H1 (cell line): Measurements from ENCODE around the gene CAMK2G. TPM values are rescaled to one million over a fixed set of nuclear protein-coding genes. Genes with fewer than 3 reads are reported as not detected.

Experiments used
- CTCF ChIA-PET: fragments of 300-600 bp; sonication (Branson Sonifier 250); formaldehyde crosslinking; loops from one replicate; lab custom pipeline; 2021; ENCODE audit not compliant: partially characterized antibody; lab: Charles Lee
- POLR2A ChIA-PET: fragments of 300-600 bp; sonication (Branson Sonifier 250); formaldehyde crosslinking; loops from one replicate; lab custom pipeline; 2021; ENCODE audit warnings: inconsistent platforms; ENCODE audit not compliant: partially characterized antibody; lab: Charles Lee
- DNase-seq, 2 experiments: peaks; one replicate each; pipeline versions ENCODE4 v3.0.0 to v3.0.0-alpha.2; 2010 to 2022; ENCODE audit warnings: low spot score in 2 of 2, low read depth in 1 of 2, mixed read lengths in 1 of 2
- FAIRE-seq: peaks from 2 replicates; lab custom pipeline; 2011; peaks lifted over from hg19 to GRCh38; lab: Jason Lieb, UNC
- H2AFZ ChIP-seq: 2 replicates; pipeline ENCODE4 v1.8.1; 2012; ENCODE audit warnings: low read length, inconsistent platforms
- H2AK5ac ChIP-seq: 2 replicates; pipeline ENCODE4 v1.6.1; 2013; ENCODE audit warnings: low read depth, low read length
- H2BK120ac ChIP-seq: replicated peaks from 2 replicates; pipeline ENCODE3; 2013; ENCODE audit warnings: low read depth, low read length, inconsistent platforms
- H2BK12ac ChIP-seq: 2 replicates; pipeline ENCODE4 v1.6.1; 2013; ENCODE audit warnings: low read depth, low read length
- H2BK15ac ChIP-seq: 2 replicates; pipeline ENCODE4 v1.6.1; 2013; ENCODE audit warnings: low read length
- H2BK20ac ChIP-seq: 2 replicates; pipeline ENCODE4 v1.6.1; 2013; ENCODE audit warnings: low read length
- H2BK5ac ChIP-seq: 2 replicates; pipeline ENCODE4 v1.6.1; 2013; ENCODE audit warnings: low read depth, low read length
- H3K14ac ChIP-seq: 2 replicates; pipeline ENCODE4 v1.6.1; 2013; ENCODE audit warnings: inconsistent platforms; ENCODE audit not compliant: insufficient read length
- H3K18ac ChIP-seq: 2 replicates; pipeline ENCODE4 v1.6.1; 2013; ENCODE audit warnings: low read length; ENCODE audit errors: extremely low read depth
- H3K23ac ChIP-seq: 2 replicates; pipeline ENCODE4 v1.6.1; 2013; ENCODE audit warnings: inconsistent platforms; ENCODE audit not compliant: insufficient read length
- H3K23me2 ChIP-seq: 2 replicates; pipeline ENCODE4 v1.6.1; 2013; ENCODE audit warnings: low read depth, low read length
- H3K27ac ChIP-seq: 2 replicates; pipeline ENCODE4 v1.6.1; 2011; ENCODE audit warnings: low read depth, low read length, inconsistent platforms
- H3K27me3 ChIP-seq, 4 experiments: replicated peaks in 1 of 4; 1 replicate in 1 of 4; 2 replicates in 3 of 4; pipeline versions ENCODE4 v1.6.1 to v1.8.1; 2011 to 2013; ENCODE audit warnings: low read length in 3 of 4, mild to moderate bottlenecking in 3 of 4, inconsistent platforms in 2 of 4, mixed read lengths in 2 of 4, moderate library complexity in 1 of 4; ENCODE audit not compliant: control insufficient read depth in 3 of 4, insufficient read depth in 3 of 4; ENCODE audit errors: extremely low read depth in 1 of 4
- H3K36me3 ChIP-seq, 4 experiments: 2 replicates each; pipeline versions ENCODE4 v1.6.1 to v1.8.1; 2011 to 2013; ENCODE audit warnings: mild to moderate bottlenecking in 4 of 4, low read length in 3 of 4, moderate library complexity in 2 of 4, control low read depth in 1 of 4, inconsistent platforms in 1 of 4; ENCODE audit not compliant: insufficient read depth in 4 of 4, control insufficient read depth in 2 of 4
- H3K4ac ChIP-seq: replicated peaks from 2 replicates; pipeline ENCODE3; 2013; ENCODE audit warnings: low read length, low read depth, mixed read lengths, inconsistent platforms; ENCODE audit not compliant: insufficient read length
- H3K4me1 ChIP-seq, 4 experiments: replicated peaks in 1 of 4; 1 replicate in 1 of 4; 2 replicates in 3 of 4; pipeline versions ENCODE4 v1.6.1 to v1.8.1; 2011 to 2013; ENCODE audit warnings: low read length in 3 of 4, inconsistent platforms in 2 of 4, mixed read lengths in 1 of 4; ENCODE audit not compliant: insufficient read depth in 4 of 4, control insufficient read depth in 3 of 4
- H3K4me2 ChIP-seq, 2 experiments: 2 replicates each; pipeline versions ENCODE4 v1.6.1 to v1.8.1; 2011 to 2013; ENCODE audit warnings: low read depth in 2 of 2, low read length in 2 of 2, control low read depth in 1 of 2, inconsistent platforms in 1 of 2, mild to moderate bottlenecking in 1 of 2; ENCODE audit not compliant: insufficient read depth in 1 of 2
- H3K4me3 ChIP-seq, 4 experiments: fragments of 200-600, 300-600 bp in 1 of 4; sonication (generic), shearing (Covaris generic), sonication (Bioruptor Twin) in 1 of 4; 2 replicates each; pipeline versions ENCODE4 v1.5.1 to v1.8.1; 2011 to 2016; ENCODE audit warnings: low read length in 4 of 4, low read depth in 3 of 4, control low read depth in 2 of 4, inconsistent platforms in 2 of 4, mild to moderate bottlenecking in 2 of 4, mixed read lengths in 1 of 4, moderate library complexity in 1 of 4; ENCODE audit not compliant: insufficient read depth in 2 of 4; ENCODE audit errors: extremely low read depth in 1 of 4
- H3K56ac ChIP-seq: replicated peaks from 2 replicates; pipeline ENCODE3; 2013; ENCODE audit warnings: low read depth, mild to moderate bottlenecking, mixed read lengths, low read length, inconsistent platforms; ENCODE audit not compliant: insufficient read length
- H3K79me1 ChIP-seq: 2 replicates; pipeline ENCODE4 v1.6.1; 2013; ENCODE audit warnings: low read depth, low read length, control low read depth
- H3K79me2 ChIP-seq, 2 experiments: 2 replicates each; pipeline versions ENCODE4 v1.6.1 to v1.8.1; 2012 to 2013; ENCODE audit warnings: low read length in 2 of 2, mild to moderate bottlenecking in 2 of 2, inconsistent platforms in 1 of 2; ENCODE audit not compliant: insufficient read depth in 2 of 2, control insufficient read depth in 1 of 2
- H3K9ac ChIP-seq, 4 experiments: replicated peaks in 1 of 4; 1 replicate in 1 of 4; 2 replicates in 3 of 4; pipeline versions ENCODE4 v1.6.1 to v1.8.1; 2011 to 2013; ENCODE audit warnings: low read depth in 3 of 4, low read length in 3 of 4, control low read depth in 2 of 4, mild to moderate bottlenecking in 2 of 4, moderate library complexity in 2 of 4, inconsistent platforms in 1 of 4; ENCODE audit errors: extremely low read depth in 1 of 4
- H3K9me3 ChIP-seq, 2 experiments: 2 replicates each; pipeline versions ENCODE4 v1.6.1 to v1.8.1; 2012 to 2013; ENCODE audit warnings: mild to moderate bottlenecking in 2 of 2, moderate library complexity in 2 of 2, control low read depth in 1 of 2, inconsistent platforms in 1 of 2, low read depth in 1 of 2, low read length in 1 of 2, mixed read lengths in 1 of 2; ENCODE audit not compliant: insufficient read depth in 2 of 2
- H4K20me1 ChIP-seq, 2 experiments: replicated peaks in 1 of 2; 2 replicates each; pipeline versions ENCODE3 to v1.8.1; 2011 to 2013; ENCODE audit warnings: inconsistent platforms in 2 of 2, low read length in 2 of 2, mild to moderate bottlenecking in 1 of 2; ENCODE audit not compliant: insufficient read depth in 2 of 2, control insufficient read depth in 1 of 2
- H4K5ac ChIP-seq: 2 replicates; pipeline ENCODE4 v1.6.1; 2013; ENCODE audit warnings: low read length, low read depth, mixed read lengths, inconsistent platforms; ENCODE audit not compliant: insufficient read length
- H4K8ac ChIP-seq: 2 replicates; pipeline ENCODE4 v1.8.0; 2013; ENCODE audit warnings: mild to moderate bottlenecking, moderate library complexity, low read length, inconsistent platforms; ENCODE audit not compliant: insufficient read depth; ENCODE audit errors: extremely low read depth
- H4K91ac ChIP-seq: replicated peaks from 2 replicates; pipeline ENCODE3; 2013; ENCODE audit warnings: low read length, mixed read lengths, inconsistent platforms; ENCODE audit not compliant: insufficient read length
- BACH1 ChIP-seq: IDR thresholded peaks from 2 replicates; pipeline ENCODE4 v1.6.1; 2012; ENCODE audit warnings: low read length, improper control_type of control experiment
- BCL11A ChIP-seq, 2 experiments: IDR thresholded peaks; one replicate each; pipeline ENCODE4 v1.6.1; 2011; ENCODE audit warnings: low read depth in 2 of 2, low read length in 2 of 2, mild to moderate bottlenecking in 2 of 2
- CBX5 ChIP-seq: fragments of 300-800, 300-1000 bp; sonication (generic); IDR thresholded peaks from 2 replicates; pipeline ENCODE4 v1.7.1; 2016; ENCODE audit warnings: antibody characterized with exemption, low read length, low read depth
- CBX8 ChIP-seq: fragments of 300-800, 300-1000 bp; sonication (generic); IDR thresholded peaks from 2 replicates; pipeline ENCODE4 v1.7.1; 2016; ENCODE audit warnings: low read depth, low read length, borderline replicate concordance
- CHD2 ChIP-seq: IDR thresholded peaks from 2 replicates; pipeline ENCODE4 v1.6.1; 2012; ENCODE audit warnings: low read length, improper control_type of control experiment
- EGR1 ChIP-seq: IDR thresholded peaks from 2 replicates; pipeline ENCODE4 v1.6.1; 2011; ENCODE audit warnings: low read depth, low read length, borderline replicate concordance
- KDM5A ChIP-seq: fragments of 200-600 bp; IDR thresholded peaks from 2 replicates; pipeline ENCODE4 v1.7.1; 2012; ENCODE audit warnings: mild to moderate bottlenecking, low read length, inconsistent platforms, mixed read lengths
- POLR2AphosphoS5 ChIP-seq: IDR thresholded peaks from 2 replicates; pipeline ENCODE4 v1.6.1; 2011; ENCODE audit warnings: low read depth, low read length
- SAP30 ChIP-seq: fragments of 300-600 bp; sonication (generic); IDR thresholded peaks from 2 replicates; pipeline ENCODE4 v1.7.1; 2012; ENCODE audit warnings: low read length, moderate library complexity, mild to moderate bottlenecking, inconsistent platforms; ENCODE audit not compliant: insufficient read depth, insufficient replicate concordance
- SIN3A ChIP-seq, 2 experiments: IDR thresholded peaks in 1 of 2; conservative IDR thresholded peaks in 1 of 2; 2 replicates each; pipeline ENCODE4 v1.6.1; 2011 to 2012; ENCODE audit warnings: low read length in 2 of 2, improper control_type of control experiment in 1 of 2, low read depth in 1 of 2, mild to moderate bottlenecking in 1 of 2
- TBP ChIP-seq: IDR thresholded peaks from 2 replicates; pipeline ENCODE4 v1.6.1; 2011; ENCODE audit warnings: low read depth, low read length, improper control_type of control experiment
- WGBS, 2 experiments: shearing (Covaris generic) in 1 of 2; methylation state at CpG; one replicate each; pipeline versions ENCODE4 v1.1.6 to v1.1.7; 2013 to 2015; ENCODE audit warnings: low lambda C conversion rate in 2 of 2, mixed read lengths in 2 of 2, inconsistent platforms in 1 of 2, low coverage in 1 of 2, missing lambda C conversion rate in 1 of 2; ENCODE audit not compliant: insufficient replicate concordance in 2 of 2, insufficient coverage in 1 of 2, insufficient read length in 1 of 2; ENCODE audit errors: extremely low coverage in 1 of 2, missing lambda C conversion rate in 1 of 2; 5-methylcytosine and 5-hydroxymethylcytosine counted together
- polyA plus RNA-seq, 7 experiments: library from polyadenylated mRNA; depleted of rRNA in 3 of 7; stranded (reverse) in 5 of 7; unstranded in 2 of 7; fragments of >200 nt in 5 of 7; fragments of 200-250 nt in 2 of 7; gene quantifications; 1 replicate in 5 of 7; 2 replicates in 1 of 7; 4 replicates in 1 of 7; pipeline versions ENCODE4 v1.2.1 to v1.2.3, GENCODE V29; 2011 to 2013; ENCODE audit warnings: missing spikeins in 2 of 7, mixed read lengths in 2 of 7
- total RNA-seq: library from RNA; stranded (reverse); fragmentation: NEBNext Ultra II Directional; extraction: Animal tissue kit (Norgen Biotek cat#: 25700); gene quantifications from 2 replicates; pipeline ENCODE4 v1.2.1, GENCODE V29; 2021
- TF ChIP-seq, protein P1 (sequence below): IDR thresholded peaks from 2 replicates; pipeline ENCODE4 v1.6.1; 2012; ENCODE audit warnings: inconsistent platforms

The CAMK2G gene
- total and polyA plus RNA-seq, 2 of the 8 experiments (the other 6 are each of a cell fraction or from before 2014, with no cell fraction given), result 28.9 to 31.7 TPM

- H3K27ac ChIP-seq, result no peak overlapping the region
- FAIRE-seq, result no peak
- TF ChIP-seq CBX8, result no peak
- no peak for TF ChIP-seq BACH1
- TF ChIP-seq SIN3A (conservative IDR thresholded peaks at IDR 0.05 in 1 of 2, IDR thresholded peaks at IDR 0.05 in 1 of 2; ENCODE audit: low read depth in 1 of 2, low read length in 2 of 2), result no peak
- TF ChIP-seq CHD2, result no peak
- TF ChIP-seq, protein P1, sequence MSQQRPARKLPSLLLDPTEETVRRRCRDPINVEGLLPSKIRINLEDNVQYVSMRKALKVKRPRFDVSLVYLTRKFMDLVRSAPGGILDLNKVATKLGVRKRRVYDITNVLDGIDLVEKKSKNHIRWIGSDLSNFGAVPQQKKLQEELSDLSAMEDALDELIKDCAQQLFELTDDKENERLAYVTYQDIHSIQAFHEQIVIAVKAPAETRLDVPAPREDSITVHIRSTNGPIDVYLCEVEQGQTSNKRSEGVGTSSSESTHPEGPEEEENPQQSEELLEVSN, result no peak
- no peak for TF ChIP-seq BCL11A (IDR thresholded peaks at IDR 0.05; ENCODE audit: low read depth in 2 of 2, low read length in 2 of 2)
- TF ChIP-seq TBP, result no peak
- no peak for TF ChIP-seq EGR1
- no peak for TF ChIP-seq CBX5
- TF ChIP-seq SAP30, result no peak
- no peak for TF ChIP-seq KDM5A
- TF ChIP-seq POLR2AphosphoS5, result no peak
Measured at GRCh38 chr10:73863039-73863817, 11.1 kb downstream of the CAMK2G start.

More at GRCh38 chr10:73863039-73863817, 11.1 kb downstream of the CAMK2G start:
- H2BK12ac ChIP-seq, result no peak overlapping the region
- H3K23ac ChIP-seq, result no peak overlapping the region
- H2AK5ac ChIP-seq, result no peak overlapping the region
- no peak overlapping the region for H2BK120ac ChIP-seq
- no peaks in the 10 kb centered on the region for H3K9me3 ChIP-seq
- H3K27me3 ChIP-seq, result no peaks in the 10 kb centered on the region
- no peak overlapping the region for H3K4me2 ChIP-seq
- H3K79me2 ChIP-seq, result peaks cover 0 to 22% of the 10 kb centered on the region in 2 experiments; a peak in 3 of 4 replicates
- ChIA-PET POLR2A (interaction anchor here (1.0 to 3.7 kb wide), 7 partner anchors 9 to 57 kb away, joined by 3 to 17 read pairs (median 4); partner anchors contain the start of gene CAMK2G), CTCF (interaction anchor here (0.6 to 18.1 kb wide), 8 partner anchors 11 to 245 kb away, joined by 3 to 243 read pairs (median 4); partner anchors contain the start of gene CAMK2G)
- H3K14ac ChIP-seq, result no peak overlapping the region
- H3K4me3 ChIP-seq, result no peak overlapping the region
- peaks cover 0 to 9% (median 4%) of the 10 kb centered on the region in 4 experiments; a peak in 6 of 7 replicates for H3K4me1 ChIP-seq
- no peak overlapping the region for H3K56ac ChIP-seq
- H4K91ac ChIP-seq, result no peak overlapping the region
- no peak overlapping the region; the same call in 1 of the 2 replicates for H2BK5ac ChIP-seq
- H2BK20ac ChIP-seq, result no peak overlapping the region
- H4K5ac ChIP-seq, result no peak overlapping the region
- peaks cover 16% of the 10 kb centered on the region for H3K79me1 ChIP-seq
- H2BK15ac ChIP-seq, result no peak overlapping the region
- no peak overlapping the region for H3K18ac ChIP-seq
- 87% methylated on average over 5 of the region's 5 CpGs; no CpG with 5 or more reads in 1 of the 2 experiments for WGBS, 2 experiments
- no peaks in the 10 kb centered on the region for H3K23me2 ChIP-seq
- H3K36me3 ChIP-seq, result peaks cover 6 to 22% (median 14%) of the 10 kb centered on the region in 4 experiments; a peak in 4 of 8 replicates
- no peak overlapping the region for H3K4ac ChIP-seq
- peaks cover 5 to 32% of the 10 kb centered on the region in 2 experiments for H4K20me1 ChIP-seq
- no peak overlapping the region for H3K9ac ChIP-seq
- no peak overlapping the region for H4K8ac ChIP-seq
- H2AFZ ChIP-seq, result no peak overlapping the region
- DNase-seq, result no peak
